NCI-H748 (cell line): Measurements from ENCODE around the gene C4orf51.

Source experiments
- DNase-seq: peaks from one replicate; lab custom pipeline; 2025; ENCODE audit not compliant: unreplicated experiment; lab: John Stamatoyannopoulos, UW

The C4orf51 gene

DNA sequence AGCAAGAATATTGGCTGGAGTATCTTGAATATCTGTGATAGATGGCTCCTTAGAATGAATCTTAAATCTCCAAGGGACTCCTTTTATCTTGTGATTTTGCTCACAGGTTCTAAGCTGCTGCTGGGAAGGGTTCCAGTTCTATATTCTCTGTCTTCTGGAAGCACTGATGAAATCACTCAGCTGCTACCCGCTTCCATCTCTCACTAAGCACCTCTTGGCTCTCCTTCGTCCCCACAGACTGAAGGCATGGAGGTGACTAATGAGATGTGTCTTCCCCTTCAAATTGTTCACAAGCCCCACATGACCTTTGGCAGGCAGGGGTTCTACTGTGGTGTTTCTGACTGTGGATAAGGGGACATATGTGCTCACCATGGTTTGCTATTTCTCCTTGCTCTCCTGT is 75.9 kb downstream of the C4orf51 start:
- DNase-seq, result no peak

- DNase-seq, result no peak
Measured at GRCh38 chr4:145756244-145756643, 76.3 kb downstream of the C4orf51 start.

DNA sequence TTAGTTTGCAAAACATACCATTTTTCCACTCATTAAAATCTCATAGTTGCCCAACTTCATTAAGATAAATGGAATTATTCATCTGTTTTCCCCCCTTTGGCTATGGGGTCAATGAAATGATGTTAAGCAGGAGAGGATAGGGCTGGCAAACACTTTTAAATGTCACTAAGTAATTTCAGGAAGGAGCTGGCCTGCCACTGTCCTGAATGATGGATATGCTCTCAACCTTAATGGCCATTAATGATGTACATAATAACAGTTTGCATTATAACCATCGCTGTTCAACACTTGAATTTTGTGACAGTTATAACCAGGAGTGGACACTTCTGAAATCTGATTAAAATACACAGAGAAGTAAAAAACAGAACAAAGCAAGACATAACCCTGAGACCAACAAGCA is 77.2 kb downstream of the C4orf51 start:
- no peak for DNase-seq

GRCh38 chr4:145760176-145760575 is 80.2 kb downstream of the C4orf51 start:
- DNase-seq, result no peak

DNA sequence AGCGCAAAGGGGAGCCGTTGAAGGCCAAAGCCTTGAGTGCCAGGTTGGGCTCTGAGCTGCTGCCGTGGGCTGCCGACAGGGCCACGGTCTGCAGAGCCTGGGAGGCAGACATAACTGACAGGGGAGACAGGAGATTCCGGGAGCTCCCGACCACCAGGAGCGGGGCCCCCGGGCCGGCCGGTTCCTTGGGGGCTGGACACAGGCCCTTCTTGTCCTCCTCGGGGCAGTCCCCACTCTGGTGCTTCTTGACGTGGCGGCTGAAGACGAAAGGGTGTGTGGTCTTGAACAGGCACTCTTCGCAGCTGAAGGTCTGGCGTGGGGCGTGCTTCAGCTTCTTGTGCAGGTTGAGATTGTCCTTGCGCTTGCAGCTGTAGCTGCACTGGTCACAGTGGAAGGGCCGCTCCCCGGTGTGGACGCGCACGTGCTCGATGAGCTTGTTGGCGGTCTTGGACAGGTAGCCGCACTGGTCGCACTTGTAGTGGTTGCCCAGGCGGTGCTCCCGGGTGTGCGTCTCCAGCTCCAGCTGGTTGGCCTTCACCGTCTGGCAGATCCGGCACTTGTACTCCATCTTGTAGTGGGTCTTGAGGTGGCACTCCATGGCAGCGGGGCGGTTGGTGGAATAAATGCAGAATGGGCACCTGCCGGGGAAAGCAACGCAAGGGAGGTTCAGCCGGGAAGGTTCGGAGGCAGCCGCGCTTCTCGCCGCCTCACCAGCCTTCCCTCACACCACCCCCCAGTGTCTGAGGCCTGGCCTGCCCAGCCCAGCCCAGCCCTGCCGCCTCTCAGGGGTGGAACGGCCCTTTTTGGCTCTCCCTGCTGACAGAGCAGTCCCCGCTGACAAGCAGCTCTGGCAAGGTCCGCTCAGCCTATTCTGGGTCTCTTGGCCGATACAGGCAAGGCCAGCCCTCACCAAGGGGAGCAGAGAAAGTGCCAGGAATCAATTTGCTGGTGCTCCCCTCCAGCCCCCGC is 81.3 kb downstream of the C4orf51 start:
- DNase-seq, result no peak

- no peak for DNase-seq
Measured at GRCh38 chr4:145762719-145763118, 82.8 kb downstream of the C4orf51 start.

DNA sequence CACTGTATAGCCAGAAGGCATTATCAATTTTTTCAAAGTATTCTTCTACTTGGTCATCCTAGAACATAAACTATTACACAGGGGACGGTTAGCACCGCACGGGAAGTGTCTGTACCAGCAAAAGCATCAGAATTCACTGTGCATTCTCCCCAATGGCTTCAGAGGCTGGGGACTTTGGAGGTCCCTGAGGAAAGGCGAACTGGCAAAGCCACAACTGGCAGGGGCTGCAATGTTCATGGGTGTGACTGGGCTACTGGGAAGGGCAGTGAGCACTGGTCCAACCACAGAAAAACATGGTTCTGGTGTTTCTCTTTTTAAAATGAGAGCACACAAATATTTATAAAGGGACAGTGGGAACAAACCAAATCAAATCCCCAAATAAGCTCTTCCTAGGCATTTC is 83.5 kb downstream of the C4orf51 start:
- no peak for DNase-seq

- DNase-seq, result no peak
Measured at GRCh38 chr4:145766273-145766672, 86.3 kb downstream of the C4orf51 start.

DNA sequence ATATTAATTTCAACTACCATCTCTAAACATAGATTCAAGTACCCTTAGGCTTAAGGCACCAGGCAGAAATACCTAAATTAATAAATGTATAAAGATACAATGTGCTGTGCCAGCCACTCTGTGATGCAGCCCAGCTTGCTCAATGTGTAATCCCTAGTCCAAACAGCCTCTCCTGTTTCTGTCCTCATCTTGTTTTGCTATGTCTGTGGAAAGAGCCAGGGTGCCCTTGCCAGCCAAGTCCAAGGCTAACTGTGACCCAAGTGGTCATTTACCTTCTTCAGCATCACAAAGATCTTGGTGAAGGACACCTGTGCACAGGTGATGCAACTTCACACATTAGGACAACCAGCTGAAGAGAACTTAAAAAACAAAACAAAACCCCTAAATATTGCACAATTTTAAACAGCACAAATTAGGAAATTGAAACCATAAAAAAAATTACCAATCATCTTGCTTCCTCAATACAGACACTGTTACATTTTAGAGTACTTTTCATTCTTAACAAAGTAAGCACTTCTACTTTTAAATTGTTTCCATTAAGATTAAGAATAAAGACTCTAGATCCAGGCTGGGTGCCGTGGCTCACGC is 89.6 kb downstream of the C4orf51 start:
- no peak for DNase-seq

GRCh38 chr4:145770124-145770523 is 90.2 kb downstream of the C4orf51 start:
- no peak for DNase-seq

- no peak for DNase-seq
Measured at GRCh38 chr4:145772347-145772746, 92.4 kb downstream of the C4orf51 start.

- DNase-seq, result no peak
Measured at GRCh38 chr4:145773581-145774234, 93.8 kb downstream of the C4orf51 start.

- DNase-seq, result no peak
Measured at GRCh38 chr4:145774473-145774872, 94.5 kb downstream of the C4orf51 start.

DNA sequence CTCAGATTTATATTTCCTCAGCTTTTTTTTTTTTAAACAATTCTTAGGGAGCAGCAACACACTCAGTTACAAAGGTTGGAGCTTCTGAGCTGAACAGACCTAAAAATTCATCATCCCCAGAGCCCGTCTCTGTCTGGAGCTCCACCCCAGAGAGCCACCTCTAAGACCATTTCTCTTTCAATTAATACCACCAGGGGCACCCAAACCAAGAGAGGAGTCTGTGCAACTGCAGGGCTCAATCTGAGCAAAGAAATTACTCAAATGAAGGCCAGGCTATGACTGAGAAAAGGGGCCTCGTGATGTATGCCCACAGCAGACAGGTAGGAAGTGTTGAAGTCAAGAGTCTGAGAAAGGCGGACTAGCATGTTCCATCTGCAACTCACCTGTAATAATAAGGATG is 95.5 kb downstream of the C4orf51 start:
- no peak for DNase-seq

- DNase-seq, result no peak
Measured at GRCh38 chr4:145776208-145776607, 96.3 kb downstream of the C4orf51 start.

DNA sequence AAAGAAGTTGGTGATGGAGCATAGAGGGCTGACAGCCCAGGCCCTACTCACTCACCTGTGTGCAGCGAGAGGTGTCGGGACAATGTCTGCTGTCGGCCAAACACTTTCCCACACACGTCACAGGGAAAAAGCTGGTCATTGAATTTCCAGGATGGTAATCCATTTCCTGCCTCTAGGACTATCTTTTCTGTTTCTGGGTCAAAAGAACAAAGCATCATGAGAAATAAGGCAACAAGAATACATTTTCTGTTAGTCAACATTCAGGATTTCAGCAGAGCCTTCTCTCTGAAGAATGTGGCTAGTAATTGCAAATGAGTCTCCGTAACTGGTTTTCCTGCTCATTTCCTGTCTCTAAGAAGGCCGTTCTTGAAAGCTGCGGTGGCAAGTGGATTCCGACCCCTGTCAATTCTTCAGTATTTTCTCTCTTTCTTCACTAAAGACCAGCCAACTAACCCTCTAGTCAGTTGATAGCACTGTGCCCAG is 99.4 kb downstream of the C4orf51 start:
- DNase-seq, result no peak

- DNase-seq, result no peak
Measured at GRCh38 chr4:145781351-145781750, 101.4 kb downstream of the C4orf51 start.
